Caco-2 (cell line): ENCODE measurements around the gene PARP3. TPM values are rescaled to one million over a fixed set of nuclear protein-coding genes. Genes with fewer than 3 reads are reported as not detected.

Experiments
- BruUV-seq: library from RNA; stranded (reverse); fragments of 400-500 nt; replicated peaks from 2 replicates; lab custom pipeline; 2021; lab: Mats Ljungman, UMichigan
- CTCF ChIA-PET: fragments of 300-600 bp; sonication (Branson Sonifier 250); formaldehyde crosslinking; loops from one replicate; lab custom pipeline; 2022; ENCODE audit warnings: antibody characterized with exemption; lab: Charles Lee
- POLR2A ChIA-PET: fragments of 300-600 bp; sonication (Branson Sonifier 250); formaldehyde crosslinking; loops from one replicate; lab custom pipeline; 2022; ENCODE audit warnings: antibody characterized with exemption; lab: Charles Lee
- DNase-seq, 2 experiments: peaks; one replicate each; pipeline versions ENCODE4 v3.0.0 to v3.0.0-alpha.2; 2020 to 2022
- H3K27me3 ChIP-seq: replicated peaks from 2 replicates; pipeline ENCODE4 v1.6.0; 2011; ENCODE audit warnings: low read length; ENCODE audit not compliant: control insufficient read depth, insufficient read depth
- H3K36me3 ChIP-seq: 2 replicates; pipeline ENCODE4 v1.5.1; 2011; ENCODE audit warnings: low read length; ENCODE audit not compliant: control insufficient read depth, insufficient read depth
- H3K4me1 ChIP-seq: fragments of 250-450 bp; sonication (Bioruptor Pico); 2 replicates; pipeline ENCODE4 v1.5.1; 2020; ENCODE audit warnings: mild to moderate bottlenecking
- H3K4me3 ChIP-seq: 2 replicates; pipeline ENCODE4 v1.5.1; 2011; ENCODE audit warnings: low read depth, mild to moderate bottlenecking, control low read depth, low read length
- H3K9me3 ChIP-seq: fragments of 250-450 bp; sonication (Bioruptor Pico); 2 replicates; pipeline ENCODE4 v1.5.1; 2020; ENCODE audit warnings: mild to moderate bottlenecking, moderate library complexity
- H3K27ac Mint-ChIP-seq: one replicate; pipeline ENCODE4 v1.8.0; 2022; ENCODE audit warnings: mixed read lengths; ENCODE audit not compliant: unreplicated experiment
- H3K27me3 Mint-ChIP-seq: one replicate; pipeline ENCODE4 v1.8.0; 2022; ENCODE audit warnings: mixed read lengths; ENCODE audit not compliant: insufficient read depth, unreplicated experiment
- H3K36me3 Mint-ChIP-seq: one replicate; pipeline ENCODE4 v1.8.0; 2022; ENCODE audit warnings: mild to moderate bottlenecking, mixed read lengths; ENCODE audit not compliant: insufficient read depth, unreplicated experiment
- H3K4me1 Mint-ChIP-seq: one replicate; pipeline ENCODE4 v1.8.0; 2022; ENCODE audit warnings: low read depth, mixed read lengths; ENCODE audit not compliant: unreplicated experiment
- H3K4me3 Mint-ChIP-seq: one replicate; pipeline ENCODE4 v1.8.0; 2022; ENCODE audit warnings: mild to moderate bottlenecking, moderate library complexity, mixed read lengths; ENCODE audit not compliant: unreplicated experiment
- H3K9me3 Mint-ChIP-seq: one replicate; pipeline ENCODE4 v1.8.0; 2022; ENCODE audit warnings: mixed read lengths; ENCODE audit not compliant: unreplicated experiment
- CTCF ChIP-seq, 2 experiments: fragments of 200-600 bp in 1 of 2; IDR thresholded peaks; 1 replicate in 1 of 2; 2 replicates in 1 of 2; pipeline versions ENCODE4 v1.5.1 to v1.8.0; 2011 to 2022; ENCODE audit warnings: antibody characterized with exemption in 1 of 2, control low read depth in 1 of 2, inconsistent platforms in 1 of 2, low read depth in 1 of 2, low read length in 1 of 2, mild to moderate bottlenecking in 1 of 2, moderate library complexity in 1 of 2; ENCODE audit not compliant: insufficient read depth in 1 of 2, severe bottlenecking in 1 of 2, unreplicated experiment in 1 of 2
- intact Hi-C: fragments of 100-400 bp; cut with micrococcal nuclease; formaldehyde crosslinking; loops from one replicate; pipeline ENCODE4 v1.10.0; 2022; ENCODE audit not compliant: unreplicated experiment
- total RNA-seq: library from RNA; stranded (reverse); gene quantifications from 2 replicates; pipeline ENCODE4 v1.2.3, GENCODE V29; 2022

Gene PARP3
- total RNA-seq, 1 experiment from 2014 or later = 3.3 TPM

- H3K9me3 ChIP-seq = no peaks in the 10 kb centered on the region
- peaks cover 13% of the 10 kb centered on the region for H3K4me1 ChIP-seq
- no peak overlapping the region for H3K4me3 ChIP-seq
- no peak for TF ChIP-seq CTCF (IDR thresholded peaks at IDR 0.05; ENCODE audit: insufficient read depth in 1 of 2, low read depth in 1 of 2, low read length in 1 of 2, severe bottlenecking in 1 of 2, unreplicated experiment in 1 of 2)
- Mint-ChIP-seq H3K9me3 (no peaks in the 10 kb centered on the region), H3K27ac (peak overlapping the region; percentile 79), H3K4me1 (peaks cover 20% of the 10 kb centered on the region), H3K27me3 (no peaks in the 10 kb centered on the region), H3K36me3 (peaks cover 19% of the 10 kb centered on the region), H3K4me3 (peak overlapping the region; percentile 86)
- intact Hi-C loops = loop anchor here (2.0 kb wide), 1 partner anchor 14 kb away; the partner anchor contains the start of gene ACY1
- no peaks in the 10 kb centered on the region for H3K36me3 ChIP-seq
- CTCF ChIA-PET = interaction anchor here (0.8 kb wide), 1 partner anchor 14 kb away, joined by 3 read pairs; no protein-coding TSS in a partner anchor
- peak in 1 of 2 experiments; percentile 33 for DNase-seq
- H3K27me3 ChIP-seq = no peaks in the 10 kb centered on the region
- POLR2A ChIA-PET = interaction anchor here (1.0 kb wide), 1 partner anchor 14 kb away, joined by 3 read pairs; the partner anchor contains the start of gene ACY1
- BruUV-seq = no TSS peak
These were observed 26.9 kb downstream of the PARP3 start for GRCh38 chr3:51968883-51969678.

GRCh38 chr3:51969841-51970240 lies 27.7 kb downstream of the PARP3 start:
- intact Hi-C loops = loop anchor here (2.0 kb wide), 1 partner anchor 13 kb away; the partner anchor contains the start of gene ACY1
- Histone ChIP-seq H3K4me1 (peaks cover 20% of the 10 kb centered on the region), H3K9me3 (no peaks in the 10 kb centered on the region), H3K4me3 (no peak overlapping the region), H3K27me3 (no peaks in the 10 kb centered on the region), H3K36me3 (no peaks in the 10 kb centered on the region)
- H3K27me3 Mint-ChIP-seq = no peaks in the 10 kb centered on the region
- BruUV-seq = no TSS peak
- TF ChIP-seq CTCF (IDR thresholded peaks at IDR 0.05; ENCODE audit: insufficient read depth in 1 of 2, low read depth in 1 of 2, low read length in 1 of 2, severe bottlenecking in 1 of 2, unreplicated experiment in 1 of 2) = no peak
- H3K4me3 Mint-ChIP-seq = no peak overlapping the region
- ChIA-PET POLR2A (interaction anchor here (1.0 kb wide), 1 partner anchor 13 kb away, joined by 3 read pairs; the partner anchor contains the start of gene ACY1), CTCF (interaction anchor here (0.8 kb wide), 1 partner anchor 13 kb away, joined by 3 read pairs; no protein-coding TSS in a partner anchor)
- no peak overlapping the region for H3K27ac Mint-ChIP-seq
- peaks cover 19% of the 10 kb centered on the region for H3K36me3 Mint-ChIP-seq
- H3K4me1 Mint-ChIP-seq = peaks cover 20% of the 10 kb centered on the region
- H3K9me3 Mint-ChIP-seq = no peaks in the 10 kb centered on the region
- no peak for DNase-seq

- H3K9me3 ChIP-seq = no peaks in the 10 kb centered on the region
- Mint-ChIP-seq H3K9me3 (no peaks in the 10 kb centered on the region), H3K27me3 (no peaks in the 10 kb centered on the region), H3K4me1 (peaks cover 19% of the 10 kb centered on the region), H3K36me3 (peaks cover 23% of the 10 kb centered on the region), H3K27ac (no peak overlapping the region), H3K4me3 (no peak overlapping the region)
- intact Hi-C loops = no loop called here
- no peak for TF ChIP-seq CTCF (IDR thresholded peaks at IDR 0.05; ENCODE audit: insufficient read depth in 1 of 2, low read depth in 1 of 2, low read length in 1 of 2, severe bottlenecking in 1 of 2, unreplicated experiment in 1 of 2)
- DNase-seq = no peak
- CTCF ChIA-PET = no interaction called here
- peaks cover 25% of the 10 kb centered on the region for H3K4me1 ChIP-seq
- H3K27me3 ChIP-seq = no peaks in the 10 kb centered on the region
- POLR2A ChIA-PET = no interaction called here
- no TSS peak for BruUV-seq
- H3K4me3 ChIP-seq = no peak overlapping the region
- no peaks in the 10 kb centered on the region for H3K36me3 ChIP-seq
These were observed 28.6 kb downstream of the PARP3 start for GRCh38 chr3:51970606-51971300.
